Measurements from ENCODE around the gene IFT74.
"Not testable (repeated sequence)": the region's sequence is repeated elsewhere in the genome, so short reads cannot be mapped to it uniquely, and the experiment has no call there.

IFT74 gene

GRCh38 chr9:27073841-27074728 is 117.9 kb downstream of the IFT74 start:
- DNase-seq (ENCODE audit: low spot score): no peak

- no peak for DNase-seq (ENCODE audit: low spot score)
Measured at GRCh38 chr9:27078685-27079084, 122.5 kb downstream of the IFT74 start.

GRCh38 chr9:27085456-27085855 is 129.2 kb downstream of the IFT74 start:
- peak; percentile 59 for DNase-seq (ENCODE audit: low spot score)

GRCh38 chr9:27086818-27087680 is 130.8 kb downstream of the IFT74 start:
- DNase-seq (ENCODE audit: low spot score): peak; percentile 38

- DNase-seq (ENCODE audit: low spot score): no peak
Measured at GRCh38 chr9:27088981-27089380, 132.8 kb downstream of the IFT74 start.

GRCh38 chr9:27089706-27090105 is 133.5 kb downstream of the IFT74 start:
- no peak for DNase-seq (ENCODE audit: low spot score)

GRCh38 chr9:27090231-27090630 is 134.0 kb downstream of the IFT74 start:
- DNase-seq (ENCODE audit: low spot score): no peak

GRCh38 chr9:27090711-27091110 is 134.5 kb downstream of the IFT74 start:
- DNase-seq (ENCODE audit: low spot score): no peak

GRCh38 chr9:27092496-27092895 is 136.3 kb downstream of the IFT74 start:
- DNase-seq (ENCODE audit: low spot score): not testable (repeated sequence)

- DNase-seq (ENCODE audit: low spot score): not testable (repeated sequence)
Measured at GRCh38 chr9:27093384-27094067, 137.3 kb downstream of the IFT74 start.

- DNase-seq (ENCODE audit: low spot score): peak; percentile 57
Measured at GRCh38 chr9:27094640-27095298, 138.6 kb downstream of the IFT74 start.

GRCh38 chr9:27107241-27107640 is 151.0 kb downstream of the IFT74 start:
- DNase-seq (ENCODE audit: low spot score): no peak

- DNase-seq (ENCODE audit: low spot score): no peak
Measured at GRCh38 chr9:27108981-27109541, 152.8 kb downstream of the IFT74 start, which contains the start of gene TEK. Gene TEK, plus strand, starts transcription at chr9:27109225. Its CDS starts 366 bp downstream, at chr9:27109591.

- DNase-seq (ENCODE audit: low spot score): no peak
Measured at GRCh38 chr9:27109621-27110020, 153.4 kb downstream of the IFT74 start.

- no peak for DNase-seq (ENCODE audit: low spot score)
Measured at GRCh38 chr9:27110181-27110580, 154.0 kb downstream of the IFT74 start.

GRCh38 chr9:27112235-27112634 is 156.0 kb downstream of the IFT74 start:
- no peak for DNase-seq (ENCODE audit: low spot score)
